Stimulated activated CD4-positive, alpha-beta T cell treated with anti-CD3 and anti-CD28 coated beads, Interleukin-1b, Interleukin-23, amount 100 ng/mL, for 48 hours (primary cell): ENCODE data around the gene MUC20.
"Not testable (repeated sequence)": the region's sequence is repeated elsewhere in the genome, so short reads cannot be mapped to it uniquely, and the experiment has no call there.

Experiments
- DNase-seq: peaks from one replicate; pipeline ENCODE4 v3.0.0-alpha.2; 2020

The MUC20 gene

GRCh38 chr3:195692781-195693427 is 27.9 kb upstream of the MUC20 start:
- DNase-seq: no peak

DNA sequence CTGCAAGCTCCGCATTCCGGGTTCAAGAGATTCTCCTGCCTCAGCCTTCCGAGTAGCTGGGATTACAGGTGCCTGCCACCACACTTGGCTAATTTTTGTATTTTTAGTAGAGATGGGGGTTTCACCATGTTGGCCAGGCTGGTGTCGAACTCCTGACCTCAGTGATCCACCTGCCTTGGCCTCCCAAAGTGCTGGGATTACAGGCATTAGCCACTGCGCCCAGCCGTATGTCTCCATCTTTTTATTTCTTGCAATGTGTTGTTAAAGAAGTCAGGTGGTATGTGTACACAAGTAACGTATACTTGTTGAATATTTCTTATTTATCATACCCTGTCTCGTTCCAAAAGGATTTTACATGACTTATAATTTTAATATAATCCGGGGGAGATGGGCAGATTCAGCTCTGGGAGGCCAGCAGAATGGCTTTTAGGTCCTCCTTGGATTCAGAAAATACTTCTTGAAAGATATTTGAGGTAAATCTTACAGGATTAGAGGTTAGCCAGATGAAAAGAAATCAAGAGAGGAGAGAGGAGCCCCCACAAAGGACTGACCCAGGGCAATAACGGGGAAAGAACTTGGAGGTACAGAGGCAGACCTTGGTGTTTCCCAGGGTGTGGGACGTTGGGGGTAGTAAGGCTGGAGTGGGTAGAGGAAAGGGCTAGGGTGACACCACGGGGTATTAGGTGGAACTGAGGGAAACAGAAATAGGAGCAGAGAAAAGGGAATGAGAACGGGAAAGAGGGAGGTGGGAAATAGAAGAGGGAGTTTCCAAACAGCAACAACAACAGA is 27.2 kb upstream of the MUC20 start:
- DNase-seq: no peak

GRCh38 chr3:195694217-195695076 is 26.3 kb upstream of the MUC20 start:
- not testable (repeated sequence) for DNase-seq

DNA sequence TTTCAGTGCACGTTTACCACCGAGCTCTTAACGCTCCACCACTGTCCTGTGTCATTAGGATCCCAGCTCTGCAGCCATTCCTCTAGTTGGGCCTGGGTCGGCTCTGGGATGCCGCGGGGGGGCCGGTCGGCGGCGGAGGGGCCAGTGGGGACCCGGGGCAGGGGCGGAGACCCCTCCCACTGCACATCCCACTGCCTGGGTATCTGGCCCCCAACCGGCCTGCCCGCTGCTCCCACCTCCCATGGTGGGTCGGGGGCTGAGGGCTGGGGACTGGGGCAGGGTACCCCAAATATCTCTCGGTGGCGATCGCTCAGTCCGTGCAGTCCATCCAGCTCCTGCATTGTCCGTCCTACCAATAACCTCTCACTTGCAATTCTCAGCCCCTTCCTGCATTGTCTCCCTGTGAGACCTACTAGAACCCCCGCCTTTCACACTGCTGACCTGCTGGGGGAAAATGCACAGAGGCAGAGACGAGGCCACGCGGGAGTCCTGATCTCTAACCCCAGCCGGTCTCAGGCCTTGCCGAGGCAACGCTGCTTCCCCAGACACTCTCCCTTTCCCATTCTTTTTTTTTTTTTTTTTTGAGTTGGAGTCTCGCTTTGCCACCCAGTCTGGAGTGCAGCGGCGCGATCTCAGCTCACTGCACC is 24.0 kb upstream of the MUC20 start:
- DNase-seq: no peak

- DNase-seq: no peak
These were observed 23.0 kb upstream of the MUC20 start for GRCh38 chr3:195697582-195698324.

DNA sequence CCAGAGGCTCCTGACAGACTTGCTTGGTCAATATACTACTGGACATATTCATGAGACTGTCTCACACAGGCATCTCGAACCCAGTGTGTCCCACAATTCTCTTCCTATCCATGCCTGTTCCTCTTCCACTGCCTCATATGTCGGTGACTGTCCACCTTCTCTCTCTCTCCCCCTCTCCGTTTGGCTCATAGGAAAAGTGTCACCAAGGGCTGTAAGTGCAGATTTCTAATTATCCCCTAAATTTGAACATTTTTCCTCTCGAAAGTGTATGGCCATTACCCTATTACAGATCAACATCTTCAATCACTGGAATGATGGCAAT is 22.5 kb upstream of the MUC20 start:
- no peak for DNase-seq

GRCh38 chr3:195698647-195699387 is 22.0 kb upstream of the MUC20 start:
- no peak for DNase-seq

DNA sequence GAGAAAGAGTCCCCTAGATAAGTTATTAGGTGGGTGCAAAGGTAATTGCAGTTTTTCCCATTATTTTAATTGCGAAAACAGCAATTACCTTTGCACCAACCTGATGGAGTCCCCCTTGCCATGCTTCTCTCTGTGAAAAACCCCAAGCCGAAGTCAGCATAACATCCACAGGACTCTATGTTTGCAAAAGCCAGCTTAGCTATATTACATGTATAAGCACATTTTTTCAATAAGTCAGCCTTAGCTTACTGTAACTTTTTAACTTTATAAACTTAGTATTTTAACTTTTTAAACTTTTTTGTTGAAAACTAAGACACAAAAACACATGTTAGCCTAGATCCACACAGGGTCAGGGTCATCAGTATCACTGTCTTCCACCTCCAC is 21.4 kb upstream of the MUC20 start:
- DNase-seq: no peak

GRCh38 chr3:195699860-195700259 is 20.9 kb upstream of the MUC20 start:
- DNase-seq: no peak

DNA sequence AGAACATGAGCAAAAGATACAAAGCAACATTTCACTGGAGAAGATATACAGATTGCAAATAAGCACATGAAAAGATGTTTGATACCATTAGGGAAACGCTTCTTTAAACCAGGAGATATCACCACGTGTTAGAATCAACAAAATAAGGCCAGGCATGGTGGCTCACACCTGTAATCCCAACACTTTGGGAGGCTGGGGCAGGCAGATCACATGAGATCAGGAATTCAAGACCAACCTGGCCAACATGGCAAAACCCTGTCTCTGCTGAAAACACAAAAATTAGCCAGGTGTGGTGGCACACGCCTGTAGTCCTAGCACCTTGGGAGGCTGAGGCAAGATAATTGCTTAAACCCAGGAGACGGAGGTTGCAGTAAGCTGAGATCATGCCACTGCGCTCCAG is 20.5 kb upstream of the MUC20 start:
- DNase-seq: no peak

DNA sequence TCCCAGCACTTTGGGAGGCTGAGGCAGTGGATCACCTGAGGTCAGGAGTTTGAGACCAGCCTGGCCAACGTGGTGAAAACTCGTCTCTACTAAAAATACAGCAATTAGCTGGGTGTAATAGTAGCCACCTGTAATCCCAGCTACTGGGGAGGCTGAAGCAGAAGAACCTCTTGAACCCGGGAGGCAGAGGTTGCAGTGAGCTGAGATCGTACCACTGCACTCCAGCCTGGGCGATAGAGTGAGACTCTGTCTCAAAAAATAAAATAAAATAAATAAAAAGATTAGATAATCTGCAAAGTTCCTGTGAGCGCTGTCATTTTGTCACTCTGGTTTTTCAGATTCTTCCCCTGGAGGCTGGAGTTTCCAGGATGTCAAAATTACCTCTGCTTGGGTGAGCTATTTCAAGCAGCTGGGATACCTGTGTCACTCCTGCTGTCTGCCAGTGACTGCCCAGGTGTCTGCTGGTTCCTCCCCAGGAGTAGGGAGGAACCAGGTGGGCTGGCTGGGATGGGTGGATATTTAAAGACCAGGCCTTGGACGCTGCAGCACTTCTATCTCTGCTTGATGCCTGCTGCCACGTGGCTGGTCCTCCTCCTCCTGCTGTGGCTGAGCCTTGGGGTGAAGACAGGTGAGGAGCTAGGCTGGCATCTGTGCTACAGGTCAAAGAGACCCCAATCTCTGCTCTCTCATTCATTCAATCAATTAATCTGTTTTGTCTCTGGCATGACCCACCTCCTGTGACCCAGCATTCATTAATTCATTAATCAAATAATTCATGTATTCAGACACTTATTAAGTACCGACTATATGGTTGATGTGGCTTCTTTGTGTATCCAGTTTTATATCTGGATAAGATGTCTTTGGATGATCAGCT is 19.5 kb upstream of the MUC20 start:
- DNase-seq: no peak

GRCh38 chr3:195703776-195704175 is 17.0 kb upstream of the MUC20 start:
- no peak for DNase-seq

GRCh38 chr3:195704433-195704999 is 16.3 kb upstream of the MUC20 start:
- DNase-seq: no peak

DNA sequence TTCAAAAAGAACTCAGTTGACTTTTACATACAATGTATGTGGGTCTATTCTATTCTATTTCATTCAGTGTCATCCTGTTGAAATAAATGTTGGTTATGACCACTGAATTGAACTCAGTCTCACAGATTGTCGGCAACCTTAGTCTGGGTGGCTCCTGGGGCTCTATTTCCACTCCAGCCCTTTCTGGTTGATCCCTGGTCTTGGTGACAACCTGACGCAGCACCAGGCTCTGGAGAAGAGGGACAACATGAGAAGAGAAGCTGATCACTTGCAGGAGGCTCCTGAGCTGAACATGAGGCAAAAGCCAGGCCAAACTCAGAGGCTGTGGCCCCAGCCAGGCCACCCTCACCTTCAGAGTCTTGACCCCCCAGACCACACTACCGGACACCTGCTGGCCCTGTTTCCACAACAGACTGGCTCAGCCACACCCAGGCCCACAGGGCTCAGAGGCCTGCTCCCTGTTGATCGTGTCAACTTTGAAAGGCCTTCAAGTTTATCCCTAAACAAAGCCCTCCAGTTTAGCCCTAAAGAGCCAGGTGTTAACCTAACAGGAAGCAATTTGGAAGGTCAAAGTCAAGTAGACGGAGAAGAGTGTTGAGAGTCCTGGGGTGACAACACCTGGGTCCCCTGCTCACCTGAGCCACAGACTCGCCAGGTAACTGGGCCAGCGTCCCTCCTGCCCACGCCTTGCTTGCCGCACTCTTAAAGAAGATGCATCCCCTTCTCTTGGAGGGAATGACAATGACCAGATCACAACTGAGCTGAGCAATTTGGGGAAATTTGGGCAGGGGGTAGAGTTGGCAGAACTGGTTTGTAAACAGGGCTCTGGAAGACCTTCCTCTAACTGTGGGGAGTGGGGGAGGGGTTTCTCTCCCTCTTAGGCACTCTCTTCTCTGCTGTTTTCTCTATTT is 15.4 kb upstream of the MUC20 start:
- no peak for DNase-seq

DNA sequence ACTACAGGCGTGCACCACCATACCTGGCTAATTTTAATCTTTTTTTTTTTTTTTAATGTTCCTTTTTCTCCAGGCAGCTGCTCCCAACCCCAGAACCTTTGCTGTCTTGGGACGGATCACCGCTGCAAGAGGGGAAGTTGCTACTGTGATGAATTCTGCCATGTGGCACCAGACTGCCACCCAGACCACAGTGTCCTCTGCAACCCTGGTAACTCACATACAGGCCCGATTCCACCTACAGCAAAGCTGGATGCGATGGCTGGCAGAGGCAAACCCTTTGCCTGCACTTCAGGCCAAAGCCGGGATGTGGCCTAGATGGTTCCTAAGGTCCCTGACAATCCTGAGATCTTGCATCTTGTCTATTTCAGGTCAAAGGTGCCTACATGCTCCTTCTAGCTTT is 12.7 kb upstream of the MUC20 start:
- DNase-seq: no peak

DNA sequence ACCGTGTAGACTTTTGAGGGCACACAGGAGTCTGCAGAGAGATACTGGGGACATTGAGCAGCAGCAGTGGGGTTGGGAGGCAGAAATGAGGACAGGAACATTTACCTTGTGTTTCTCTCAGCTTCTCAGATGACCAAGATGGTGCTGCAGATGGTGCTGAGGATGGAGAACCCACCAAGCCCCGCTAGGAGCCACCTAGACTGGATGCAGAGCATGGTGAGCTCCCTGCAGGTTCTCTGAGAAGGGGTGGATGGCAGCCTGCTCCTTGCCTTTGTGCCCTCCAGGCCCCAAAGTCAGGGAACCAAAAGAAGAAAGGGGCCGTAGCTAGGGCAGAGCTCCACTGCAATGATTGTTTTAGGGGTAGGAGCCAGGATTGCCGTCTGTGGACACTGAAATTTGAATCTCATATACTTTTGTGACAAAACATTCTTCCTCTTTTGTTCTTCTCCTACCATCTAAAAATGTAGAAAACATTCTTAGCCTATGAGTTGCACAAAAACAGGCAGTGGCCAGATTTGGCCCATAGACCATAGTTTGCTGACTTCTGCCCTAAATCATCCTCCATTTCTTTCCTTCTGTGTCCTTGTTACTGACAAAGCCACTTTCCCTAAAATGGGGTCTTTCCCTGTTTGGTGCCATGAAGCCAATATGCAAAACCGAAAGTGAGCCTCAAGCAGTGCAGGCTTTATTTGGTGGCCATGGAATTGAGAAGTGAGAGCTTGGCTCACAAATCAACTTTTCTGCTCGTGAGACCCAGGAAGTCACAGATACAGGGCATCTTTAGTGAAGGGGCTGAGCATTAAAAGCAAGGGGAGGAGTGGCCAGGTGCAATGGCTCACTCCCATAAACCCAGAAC is 11.9 kb upstream of the MUC20 start:
- DNase-seq: no peak

DNA sequence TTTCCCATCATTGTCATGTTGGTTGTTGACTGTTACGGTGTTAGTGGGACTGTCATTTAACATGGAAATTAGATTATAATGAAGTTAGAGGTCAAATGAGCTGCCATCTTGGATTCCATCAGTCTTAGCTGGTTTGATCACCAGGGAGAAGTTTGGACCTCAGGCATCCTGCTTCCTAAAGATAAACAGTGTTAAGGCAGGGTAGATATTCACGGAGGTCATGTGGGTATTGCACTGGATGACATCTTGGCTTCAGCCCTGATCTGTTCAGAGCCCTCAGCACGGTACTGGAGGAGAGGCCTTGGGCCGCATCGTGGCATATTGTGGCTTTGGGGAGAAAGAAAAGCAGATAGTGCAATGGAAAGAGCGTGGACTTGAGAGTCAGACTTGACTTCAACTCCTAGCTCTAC is 11.1 kb upstream of the MUC20 start:
- no peak for DNase-seq
